HepG2 (cell line): ENCODE results near the gene FKBP14. TPM values are rescaled to one million over a fixed set of nuclear protein-coding genes. Genes with fewer than 3 reads are reported as not detected.

Experiments
- ARNTL ChIP-seq: sonication (generic); formaldehyde crosslinking; IDR thresholded peaks from 2 replicates; pipeline ENCODE4 v1.4.0; 2020; ENCODE audit warnings: mild to moderate bottlenecking, missing genetic modification reagents
- GATAD1 ChIP-seq: IDR thresholded peaks from 2 replicates; pipeline ENCODE4 v1.6.1; 2016; ENCODE audit warnings: missing genetic modification reagents, missing compliant biosample characterization
- HDAC1 ChIP-seq: sonication (generic); formaldehyde crosslinking; IDR thresholded peaks from 2 replicates; pipeline ENCODE4 v1.5.1; 2020; ENCODE audit warnings: mild to moderate bottlenecking, missing genetic modification reagents
- MBD4 ChIP-seq: IDR thresholded peaks from 2 replicates; pipeline ENCODE4 v1.6.1; 2012; ENCODE audit warnings: low read length, inconsistent platforms, borderline replicate concordance
- MTF2 ChIP-seq: sonication (generic); formaldehyde crosslinking; IDR thresholded peaks from 2 replicates; pipeline ENCODE4 v1.5.0; 2020; ENCODE audit warnings: missing genetic modification reagents, borderline replicate concordance
- NFAT5 ChIP-seq: sonication (generic); formaldehyde crosslinking; IDR thresholded peaks from 2 replicates; pipeline ENCODE4 v1.4.0; 2020; ENCODE audit warnings: missing genetic modification reagents
- NFATC3 ChIP-seq: sonication (generic); formaldehyde crosslinking; IDR thresholded peaks from 2 replicates; pipeline ENCODE4 v1.5.1; 2020; ENCODE audit warnings: mild to moderate bottlenecking, missing genetic modification reagents
- POGZ ChIP-seq: sonication (generic); formaldehyde crosslinking; IDR thresholded peaks from 2 replicates; pipeline ENCODE4 v1.4.0; 2020; ENCODE audit warnings: mild to moderate bottlenecking, missing genetic modification reagents
- RCOR2 ChIP-seq: IDR thresholded peaks from 2 replicates; pipeline ENCODE4 v1.6.1; 2016; ENCODE audit warnings: missing biosample characterization, missing genetic modification reagents
- SMAD9 ChIP-seq: sonication (generic); formaldehyde crosslinking; IDR thresholded peaks from 2 replicates; pipeline ENCODE4 v1.5.1; 2020; ENCODE audit warnings: mild to moderate bottlenecking, missing genetic modification reagents
- SNAPC2 ChIP-seq: sonication (generic); formaldehyde crosslinking; IDR thresholded peaks from 2 replicates; pipeline ENCODE4 v1.8.1; 2022; ENCODE audit warnings: mild to moderate bottlenecking, missing genetic modification reagents
- ZFP82 ChIP-seq: sonication (generic); formaldehyde crosslinking; IDR thresholded peaks from 2 replicates; pipeline ENCODE4 v1.5.1; 2020; ENCODE audit warnings: mild to moderate bottlenecking, missing genetic modification reagents, borderline replicate concordance
- ZFP91 ChIP-seq: sonication (generic); formaldehyde crosslinking; IDR thresholded peaks from 2 replicates; pipeline ENCODE4 v1.9.0; 2022; ENCODE audit warnings: missing genetic modification reagents, mild to moderate bottlenecking, borderline replicate concordance
- ZGPAT ChIP-seq: IDR thresholded peaks from 2 replicates; pipeline ENCODE4 v1.6.1; 2016; ENCODE audit warnings: mild to moderate bottlenecking
- ZNF503 ChIP-seq: sonication (generic); formaldehyde crosslinking; IDR thresholded peaks from 2 replicates; pipeline ENCODE4 v1.4.0; 2020; ENCODE audit warnings: missing genetic modification reagents
- ZNF510 ChIP-seq: sonication (generic); formaldehyde crosslinking; IDR thresholded peaks from 2 replicates; pipeline ENCODE4 v1.4.0; 2020; ENCODE audit warnings: low read depth, mild to moderate bottlenecking, missing genetic modification reagents
- ZNF670 ChIP-seq: sonication (generic); formaldehyde crosslinking; IDR thresholded peaks from 2 replicates; pipeline ENCODE4 v1.8.0; 2022; ENCODE audit warnings: mild to moderate bottlenecking, missing genetic modification reagents, borderline replicate concordance
- polyA plus RNA-seq, 8 experiments: library from polyadenylated mRNA; depleted of rRNA in 3 of 8; stranded (reverse) in 7 of 8; unstranded in 1 of 8; fragments of >200 nt; fragmentation: Illumina TruSeq in 4 of 8; extraction: Trizol in 4 of 8; gene quantifications; 2 replicates each; pipeline versions ENCODE4 v1.2.1 to v1.2.3, GENCODE V29; 2011 to 2016; ENCODE audit warnings: low read depth in 4 of 8, missing spikeins in 1 of 8, mixed read lengths in 1 of 8; ENCODE audit not compliant: insufficient read depth in 1 of 8
- total RNA-seq, 5 experiments: library from RNA; depleted of rRNA; stranded (reverse); fragments of >200 nt; fragmentation: Illumina TruSeq; extraction: Trizol; gene quantifications; 2 replicates each; pipeline ENCODE4 v1.2.3, GENCODE V29; 2016; ENCODE audit warnings: low read depth in 1 of 5

FKBP14 gene
- total and polyA plus RNA-seq, 2 of the 13 experiments (the other 11 are each of a cell fraction or from before 2014, with no cell fraction given) = 20.0 to 32.3 TPM

- peak; percentile 7; the same call in 1 of the 2 replicates for TF ChIP-seq ZFP82
- TF ChIP-seq SMAD9 (CRISPR knock-in tag) = 0 out of 2 replicates have a peak, but pooled peaks have one; percentile 39
- no peak for TF ChIP-seq ARNTL (CRISPR knock-in tag)
- 0 out of 2 replicates have a peak, but pooled peaks have one; percentile 46 for TF ChIP-seq SNAPC2 (CRISPR knock-in tag)
- no peak for TF ChIP-seq RCOR2 (CRISPR knock-in tag)
- peak; percentile 85 for TF ChIP-seq POGZ (CRISPR knock-in tag)
- TF ChIP-seq NFAT5 = no peak
- peak; percentile 62 for TF ChIP-seq HDAC1 (CRISPR knock-in tag)
- no peak for TF ChIP-seq ZNF510
- TF ChIP-seq ZNF670 (CRISPR knock-in tag) = no peak
- peak; percentile 74; the same call in 1 of the 2 replicates for TF ChIP-seq NFATC3 (CRISPR knock-in tag)
- TF ChIP-seq GATAD1 (CRISPR knock-in tag) = peak; percentile 71; the same call in 1 of the 2 replicates
- TF ChIP-seq ZGPAT (CRISPR knock-in tag) = peak; percentile 52; the same call in 1 of the 2 replicates
- no peak for TF ChIP-seq MBD4
- TF ChIP-seq ZNF503 = peak; percentile 48; the same call in 1 of the 2 replicates
- peak; percentile 75; the same call in 1 of the 2 replicates for TF ChIP-seq ZFP91 (CRISPR knock-in tag)
- TF ChIP-seq MTF2 (CRISPR knock-in tag) = no peak
Observed at GRCh38 chr7:30026229-30027064, at the start of gene FKBP14 (continued).
